HG02884 (cell line): ENCODE results near the gene YWHAE.
"Not testable (repeated sequence)": the region's sequence is repeated elsewhere in the genome, so short reads cannot be mapped to it uniquely, and the experiment has no call there.

ENCODE experiments used
- ATAC-seq: cut with Tn5 transposase; IDR thresholded peaks from one replicate; pipeline ENCODE4 v1.9.1; 2021; ENCODE audit warnings: mild to moderate bottlenecking, moderate library complexity; ENCODE audit not compliant: unreplicated experiment

The YWHAE gene

DNA sequence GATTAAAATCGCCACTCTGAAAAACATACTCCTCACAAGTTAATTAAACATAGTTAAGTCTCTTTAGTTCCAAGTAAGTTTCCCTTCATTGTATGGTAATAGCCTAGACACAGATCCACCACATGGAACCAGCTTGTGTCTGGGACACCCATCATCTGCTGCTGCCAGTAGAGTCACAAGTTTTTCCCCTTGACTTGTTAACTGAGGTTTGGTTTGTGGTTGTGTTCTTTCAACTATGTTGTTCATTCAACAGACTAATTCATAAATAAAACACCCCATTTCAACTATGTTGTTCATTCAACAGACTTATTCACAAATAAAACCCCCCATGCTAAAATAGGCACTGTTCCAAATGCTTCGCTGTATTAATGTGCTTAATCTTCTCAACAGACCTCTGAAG lies 24.4 kb downstream of the YWHAE start:
- no peak for ATAC-seq

DNA sequence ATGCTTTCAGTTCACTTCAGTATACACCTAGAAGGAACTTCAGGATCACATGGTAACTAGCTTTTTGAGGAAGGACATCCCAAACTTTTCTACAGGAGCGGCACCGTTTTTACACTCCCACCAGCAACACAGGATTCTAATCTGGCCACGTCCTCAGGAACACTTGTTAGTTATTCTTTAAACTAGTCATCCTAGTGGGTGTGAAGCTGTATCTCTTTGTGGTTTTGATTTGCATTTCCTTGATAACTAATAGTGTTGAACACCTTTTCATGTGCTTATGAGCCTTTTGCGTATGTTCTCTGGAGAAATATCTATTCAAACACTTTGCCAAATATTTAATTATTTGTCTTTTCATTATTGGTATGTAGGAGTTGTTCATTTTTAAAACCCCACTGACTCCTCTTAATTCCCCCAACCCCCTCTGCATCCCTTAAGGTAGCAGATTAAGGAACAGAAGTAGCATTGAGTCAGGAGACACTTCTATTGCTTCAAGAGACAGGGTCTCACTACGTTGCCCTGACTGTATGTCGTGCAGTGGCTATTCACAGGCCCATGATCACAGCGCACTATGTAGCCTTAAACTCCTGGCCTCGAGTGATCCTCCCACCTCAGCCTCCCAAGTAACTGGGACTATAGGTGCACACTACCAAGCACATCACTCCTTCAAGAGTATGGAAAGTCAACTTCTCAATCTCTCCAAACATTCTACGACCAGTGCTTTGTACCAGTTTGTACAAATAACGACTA lies 25.4 kb downstream of the YWHAE start:
- no peak for ATAC-seq

GRCh38 chr17:1373707-1374237 lies 26.2 kb downstream of the YWHAE start:
- no peak for ATAC-seq

- ATAC-seq = no peak
Measured at GRCh38 chr17:1372618-1373017, 27.4 kb downstream of the YWHAE start.

- no peak for ATAC-seq
Measured at GRCh38 chr17:1371893-1372590, 28.0 kb downstream of the YWHAE start.

DNA sequence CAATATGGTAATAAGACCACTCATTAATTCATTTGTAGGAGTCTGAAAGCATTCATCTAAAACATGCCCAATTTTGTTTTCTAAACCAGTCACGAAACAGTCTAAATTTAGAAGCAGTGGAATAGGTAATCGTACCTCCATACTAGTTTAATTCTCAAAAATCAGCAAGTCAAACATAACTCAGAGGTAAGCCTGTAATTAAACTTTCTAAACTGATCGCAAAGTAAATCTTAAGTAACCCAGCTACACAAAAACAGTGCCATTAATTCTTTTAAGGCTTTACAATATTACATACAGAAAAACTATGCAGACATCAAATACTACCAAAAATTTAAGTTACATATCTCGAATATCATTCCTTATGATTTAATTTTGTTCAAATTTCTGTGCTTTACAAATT lies 31.4 kb downstream of the YWHAE start:
- no peak for ATAC-seq

- no peak for ATAC-seq
Measured at GRCh38 chr17:1367351-1367745, 32.7 kb downstream of the YWHAE start.

GRCh38 chr17:1366234-1366633 lies 33.8 kb downstream of the YWHAE start:
- ATAC-seq = no peak

DNA sequence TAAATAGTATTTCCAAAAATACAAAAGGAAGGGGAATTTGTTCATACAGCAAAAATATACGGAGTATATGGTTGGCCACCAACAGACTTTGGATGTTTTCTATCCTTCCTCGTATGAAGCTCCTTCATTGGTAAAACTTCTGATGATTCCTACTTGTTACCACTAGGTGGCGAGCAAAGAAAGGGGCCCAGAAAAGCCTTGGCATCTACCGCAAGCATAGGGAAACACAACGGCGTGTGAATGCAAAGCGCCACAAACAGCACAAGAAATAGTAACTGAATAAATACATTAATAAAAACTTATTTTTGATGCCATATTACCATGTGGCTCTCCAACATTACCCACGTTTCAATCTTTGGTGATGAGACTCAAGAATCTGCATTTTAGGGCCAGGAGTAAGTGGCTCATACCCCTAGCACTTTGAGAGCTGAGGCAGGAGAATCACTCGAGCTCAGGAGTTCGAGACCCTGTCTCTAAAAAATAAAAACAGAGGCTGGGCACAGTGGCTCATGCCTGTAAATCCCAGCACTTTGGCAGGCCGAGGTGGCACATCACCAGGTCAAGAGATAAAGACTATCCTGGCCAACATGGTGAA lies 34.5 kb downstream of the YWHAE start:
- ATAC-seq = no peak

DNA sequence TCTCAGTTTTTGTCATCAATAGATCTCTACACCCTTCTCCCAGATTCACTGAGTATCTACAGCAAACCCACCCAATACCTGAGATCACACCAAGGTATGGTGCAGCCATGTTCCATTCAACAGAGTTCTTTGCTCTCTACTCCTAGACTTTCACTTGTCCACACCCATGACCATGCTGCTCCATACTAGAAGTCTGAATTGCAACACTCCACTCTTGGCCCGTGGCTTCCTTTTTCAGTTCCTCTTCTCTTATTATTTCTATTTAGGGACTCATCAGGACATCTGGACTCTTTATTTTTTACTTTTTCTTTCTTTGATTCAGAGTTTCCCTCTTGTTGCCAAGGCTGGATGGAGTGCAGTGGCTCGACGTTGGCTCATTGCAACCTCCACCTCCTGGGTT lies 37.1 kb downstream of the YWHAE start:
- no peak for ATAC-seq

DNA sequence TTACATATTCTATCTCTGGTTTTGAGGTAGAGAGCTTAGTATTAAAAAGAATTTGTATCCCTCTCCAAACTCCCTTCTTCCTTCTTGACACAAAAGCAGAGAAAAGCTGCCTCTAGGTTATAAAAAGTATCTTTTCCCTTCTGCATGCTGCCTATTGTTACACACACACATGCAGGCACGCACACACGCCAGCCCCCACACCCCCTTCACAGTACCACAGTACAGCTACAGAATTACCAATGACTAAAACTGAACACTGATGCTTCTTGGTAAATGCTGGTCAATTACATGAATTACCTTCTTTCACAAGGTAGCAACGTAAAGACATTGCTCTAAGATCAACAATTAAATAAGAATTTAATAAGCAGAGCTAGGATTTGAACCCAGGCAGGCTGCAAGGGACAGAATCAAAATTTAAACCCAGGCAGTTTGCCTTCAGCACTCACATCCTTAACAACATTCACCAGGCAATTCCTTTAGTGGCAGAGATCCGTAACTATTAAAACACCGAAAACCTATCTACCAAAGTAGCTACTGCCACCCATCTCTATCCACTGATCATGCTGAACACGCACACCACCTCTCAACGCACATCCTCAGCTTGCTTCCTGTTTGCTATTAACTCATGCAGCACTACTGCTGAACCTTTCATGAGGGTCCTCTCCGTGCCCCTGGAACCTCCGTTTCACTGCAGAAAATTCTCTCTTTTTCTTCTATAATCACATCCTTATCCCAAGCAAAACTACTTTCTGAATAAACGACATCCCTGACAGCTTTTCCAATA lies 37.8 kb downstream of the YWHAE start:
- ATAC-seq = no peak

GRCh38 chr17:1360975-1361374 lies 39.0 kb downstream of the YWHAE start:
- no peak for ATAC-seq

DNA sequence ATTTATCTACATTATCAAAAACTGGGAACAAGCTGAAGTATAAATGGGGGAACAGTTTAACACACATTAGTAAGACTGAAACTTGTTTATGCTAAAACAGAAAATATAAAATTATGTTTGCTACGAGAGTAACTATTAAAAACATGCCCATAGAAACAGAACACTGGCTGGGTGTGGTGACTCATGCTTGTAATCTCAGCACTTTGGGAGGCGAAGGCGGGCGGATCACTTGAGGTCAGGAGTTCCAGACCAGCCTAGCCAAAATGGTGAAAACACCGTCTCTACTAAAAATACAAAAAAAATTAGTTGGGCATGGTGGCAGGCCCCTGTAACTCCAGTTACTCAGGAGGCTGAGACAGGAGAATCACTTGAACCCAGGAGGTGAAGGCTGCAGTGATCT lies 39.7 kb downstream of the YWHAE start:
- ATAC-seq = not testable (repeated sequence)

GRCh38 chr17:1354030-1354429 lies 46.0 kb downstream of the YWHAE start:
- ATAC-seq = no peak

- ATAC-seq = not testable (repeated sequence)
Measured at GRCh38 chr17:1352530-1352929, 47.5 kb downstream of the YWHAE start.

DNA sequence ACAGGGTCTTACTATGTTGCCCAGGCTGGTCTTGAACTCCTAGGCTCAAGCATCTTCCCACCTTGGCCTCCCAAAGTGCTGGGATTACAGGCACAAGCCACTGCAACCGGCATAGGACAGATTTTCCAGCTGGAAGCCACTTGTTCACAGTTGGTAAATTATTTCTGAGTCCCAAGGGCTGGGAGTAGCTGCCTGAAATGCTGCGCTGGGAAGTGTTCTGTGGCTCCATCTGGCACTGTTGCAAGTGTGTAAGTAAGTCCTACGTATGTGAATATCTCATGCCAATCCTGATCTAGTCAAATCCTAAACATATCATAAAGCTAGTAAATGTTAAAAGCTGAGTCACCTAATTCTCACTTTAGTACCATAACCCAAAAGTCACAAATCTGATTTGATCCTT lies 48.1 kb downstream of the YWHAE start:
- no peak for ATAC-seq

GRCh38 chr17:1351275-1351674 lies 48.7 kb downstream of the YWHAE start:
- ATAC-seq = no peak

DNA sequence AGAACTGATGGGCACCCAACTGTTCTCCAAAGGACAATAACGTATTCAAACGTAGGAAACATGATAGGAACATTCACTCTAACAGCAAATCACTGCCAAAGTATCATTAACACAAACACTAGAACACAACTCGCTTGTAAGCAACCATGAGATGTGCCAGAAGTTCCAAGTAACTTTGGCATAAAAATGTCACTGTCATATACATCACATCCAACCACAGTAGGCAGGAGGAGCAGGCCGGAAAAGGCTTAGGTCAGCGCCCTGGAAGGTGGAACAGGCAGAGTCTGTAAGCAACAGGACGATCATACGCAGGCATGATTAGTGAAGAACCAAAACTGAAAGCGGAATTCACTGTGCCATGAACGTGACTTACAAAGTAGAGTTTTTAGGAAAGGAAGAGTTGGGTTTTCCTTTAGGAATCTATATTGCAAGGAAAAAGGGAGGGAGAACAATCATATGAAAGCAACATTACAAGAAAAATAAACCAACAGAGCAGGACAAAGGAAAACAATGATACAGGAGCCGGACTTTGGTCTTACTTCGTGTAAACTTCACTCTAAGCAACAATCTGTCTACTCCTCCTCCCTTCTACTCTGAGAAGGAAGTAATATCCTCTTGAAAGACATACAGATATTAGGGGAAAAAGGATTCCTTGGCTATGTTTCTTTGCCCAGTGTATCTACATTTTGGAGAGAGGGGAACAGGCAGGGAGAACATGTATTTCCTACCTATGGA lies 52.3 kb downstream of the YWHAE start:
- ATAC-seq = no peak

- ATAC-seq = no peak
Measured at GRCh38 chr17:1344521-1344920, 55.5 kb downstream of the YWHAE start.

DNA sequence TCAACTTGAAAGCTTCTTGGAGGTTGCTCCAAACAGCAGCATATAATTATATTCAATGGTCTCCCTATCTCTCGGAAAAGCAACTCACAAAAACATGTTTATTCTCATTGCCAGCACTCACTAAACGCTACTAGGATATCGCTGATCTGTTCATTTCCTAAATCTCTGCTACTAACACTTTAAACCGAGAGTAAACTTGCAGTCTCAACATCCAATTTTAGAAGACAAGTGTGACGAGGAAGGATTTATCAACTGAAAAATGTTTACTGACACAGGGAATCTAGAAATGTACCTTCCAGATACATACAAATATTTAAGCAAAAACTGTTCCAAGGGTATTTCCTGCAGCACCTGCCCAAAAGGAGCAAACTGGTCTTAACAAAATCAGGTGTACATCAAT lies 56.5 kb downstream of the YWHAE start:
- ATAC-seq = no peak

- no peak for ATAC-seq
Measured at GRCh38 chr17:1340371-1340770, 59.7 kb downstream of the YWHAE start.
